Tibial artery (tissue), 4 donors: ENCODE results near the gene NADK.

Experiments
- DNase-seq, 2 donors: peaks; one replicate each; pipeline ENCODE4 v3.0.0-alpha.2; 2019
- H3K27ac ChIP-seq, 2 donors: fragments of 200-600 bp; sonication (generic) in 1 of 2; 1 replicate in 1 of 2; 2 replicates in 1 of 2; pipeline ENCODE4 v1.5.1; 2018 to 2019; ENCODE audit warnings: mild to moderate bottlenecking in 1 of 2
- H3K27me3 ChIP-seq, 2 donors: fragments of 200-600 bp; sonication (generic) in 1 of 2; one replicate each; pipeline versions ENCODE4 v1.5.1 to v1.6.0; 2016 to 2019
- H3K36me3 ChIP-seq, 3 donors: fragments of 200-600 bp; sonication (generic) in 2 of 3; one replicate each; pipeline ENCODE4 v1.5.1; 2016 to 2019; ENCODE audit warnings: mild to moderate bottlenecking in 2 of 3
- H3K4me1 ChIP-seq, 4 donors: fragments of 200-600 bp; sonication (generic) in 2 of 4; 1 replicate in 3 of 4; 2 replicates in 1 of 4; pipeline ENCODE4 v1.5.1; 2016 to 2019
- H3K4me3 ChIP-seq, 2 donors: fragments of 200-600 bp; sonication (generic) in 1 of 2; 1 replicate in 1 of 2; 2 replicates in 1 of 2; pipeline ENCODE4 v1.5.1; 2018 to 2019; ENCODE audit warnings: mild to moderate bottlenecking in 2 of 2
- H3K9me3 ChIP-seq, 3 donors: fragments of 200-600 bp; sonication (generic) in 1 of 3; one replicate each; pipeline ENCODE4 v1.5.1; 2016 to 2019
- intact Hi-C: fragments of 100-400 bp; cut with DNase I; formaldehyde crosslinking; loops from one replicate; pipeline ENCODE4 v1.15.0; 2023; ENCODE audit warnings: low total_unique reads
- TF ChIP-seq, protein P1 (sequence below), 2 experiments: fragments of 200-600 bp in 1 of 2; fragments of 450-650 bp in 1 of 2; IDR thresholded peaks; one replicate each; pipeline ENCODE4 v1.5.1; 2017 to 2019; ENCODE audit warnings: antibody characterized with exemption in 2 of 2, mild to moderate bottlenecking in 1 of 2, moderate library complexity in 1 of 2

Gene NADK

GRCh38 chr1:1794999-1795398 lies 16.7 kb upstream of the NADK start:
- TF ChIP-seq, protein P1, sequence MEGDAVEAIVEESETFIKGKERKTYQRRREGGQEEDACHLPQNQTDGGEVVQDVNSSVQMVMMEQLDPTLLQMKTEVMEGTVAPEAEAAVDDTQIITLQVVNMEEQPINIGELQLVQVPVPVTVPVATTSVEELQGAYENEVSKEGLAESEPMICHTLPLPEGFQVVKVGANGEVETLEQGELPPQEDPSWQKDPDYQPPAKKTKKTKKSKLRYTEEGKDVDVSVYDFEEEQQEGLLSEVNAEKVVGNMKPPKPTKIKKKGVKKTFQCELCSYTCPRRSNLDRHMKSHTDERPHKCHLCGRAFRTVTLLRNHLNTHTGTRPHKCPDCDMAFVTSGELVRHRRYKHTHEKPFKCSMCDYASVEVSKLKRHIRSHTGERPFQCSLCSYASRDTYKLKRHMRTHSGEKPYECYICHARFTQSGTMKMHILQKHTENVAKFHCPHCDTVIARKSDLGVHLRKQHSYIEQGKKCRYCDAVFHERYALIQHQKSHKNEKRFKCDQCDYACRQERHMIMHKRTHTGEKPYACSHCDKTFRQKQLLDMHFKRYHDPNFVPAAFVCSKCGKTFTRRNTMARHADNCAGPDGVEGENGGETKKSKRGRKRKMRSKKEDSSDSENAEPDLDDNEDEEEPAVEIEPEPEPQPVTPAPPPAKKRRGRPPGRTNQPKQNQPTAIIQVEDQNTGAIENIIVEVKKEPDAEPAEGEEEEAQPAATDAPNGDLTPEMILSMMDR (IDR thresholded peaks at IDR 0.05), result no peak
- Histone ChIP-seq H3K9me3 (no peaks in the 10 kb centered on the region), H3K27me3 (no peaks in the 10 kb centered on the region), H3K4me1 (no peaks in the 10 kb centered on the region), H3K4me3 (no peak overlapping the region), H3K36me3 (peaks cover 32 to 95% (median 67%) of the 10 kb centered on the region in 3 donors), H3K27ac (no peak overlapping the region)
- no peak for DNase-seq
- intact Hi-C loops, result no loop called here

DNA sequence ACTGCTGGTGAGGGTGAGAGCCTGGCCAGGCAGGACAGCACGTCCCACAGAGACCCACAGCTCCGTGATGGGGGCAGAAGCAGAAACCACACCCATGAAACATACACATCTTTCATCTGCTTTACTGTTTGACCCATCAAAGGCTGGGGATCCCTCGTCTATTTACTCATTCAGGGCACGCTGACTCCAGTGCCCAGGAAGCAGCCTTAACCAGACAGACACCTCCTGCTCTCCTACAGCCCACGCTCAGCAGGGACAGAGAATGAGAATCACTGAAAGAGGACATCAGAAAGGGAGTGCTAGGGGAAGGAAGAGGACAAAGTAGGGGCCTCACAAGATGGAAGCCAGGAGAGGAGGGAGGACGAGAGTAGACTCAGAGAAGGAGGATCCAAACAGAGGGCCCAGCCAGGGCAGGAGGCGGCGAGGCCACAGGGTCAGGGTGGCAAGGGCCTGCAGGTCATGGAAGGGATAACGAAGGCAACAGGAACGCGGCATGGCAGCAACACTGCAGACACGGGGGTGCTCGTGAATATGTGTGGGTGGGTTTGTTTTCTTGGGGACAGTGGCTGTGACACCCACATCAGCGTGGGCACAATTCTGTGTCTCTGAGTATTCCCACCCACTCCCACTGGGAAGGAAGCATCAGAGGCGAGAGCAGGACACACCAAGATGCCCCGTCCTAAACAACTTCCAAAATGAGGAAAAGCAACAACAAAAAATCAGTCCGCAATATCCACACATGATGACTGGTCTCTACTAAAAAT lies 15.4 kb upstream of the NADK start:
- TF ChIP-seq, protein P1 (IDR thresholded peaks at IDR 0.05), result no peak
- H3K27ac ChIP-seq, result no peak overlapping the region
- peaks cover 45 to 99% (median 81%) of the 10 kb centered on the region in 3 donors for H3K36me3 ChIP-seq
- intact Hi-C loops, result no loop called here
- no peaks in the 10 kb centered on the region for H3K4me1 ChIP-seq
- DNase-seq, result no peak
- H3K4me3 ChIP-seq, result no peak overlapping the region
- H3K9me3 ChIP-seq, result no peaks in the 10 kb centered on the region
- no peaks in the 10 kb centered on the region for H3K27me3 ChIP-seq

- intact Hi-C loops, result loop anchor here (10.0 kb wide), 1 partner anchor 106 kb away; the partner anchor contains the start of gene GNB1
- Histone ChIP-seq H3K4me1 (no peaks in the 10 kb centered on the region), H3K9me3 (no peaks in the 10 kb centered on the region), H3K27ac (no peak overlapping the region), H3K27me3 (no peaks in the 10 kb centered on the region), H3K36me3 (peaks cover 70 to 96% (median 83%) of the 10 kb centered on the region in 3 donors), H3K4me3 (no peak overlapping the region)
- TF ChIP-seq, protein P1 (IDR thresholded peaks at IDR 0.05), result no peak
- no peak for DNase-seq
Observed at GRCh38 chr1:1788646-1789431, 10.6 kb upstream of the NADK start.

- no peak for DNase-seq
- Histone ChIP-seq H3K27me3 (no peaks in the 10 kb centered on the region), H3K36me3 (peaks cover 68 to 89% (median 80%) of the 10 kb centered on the region in 3 donors), H3K9me3 (no peaks in the 10 kb centered on the region), H3K4me1 (peaks cover 0 to 5% (median 4%) of the 10 kb centered on the region in 4 donors), H3K4me3 (no peak overlapping the region), H3K27ac (no peak overlapping the region)
- TF ChIP-seq, protein P1 (IDR thresholded peaks at IDR 0.05), result no peak
- intact Hi-C loops, result loop anchor here (10.0 kb wide), 1 partner anchor 107 kb away; the partner anchor contains the start of gene GNB1
Observed at GRCh38 chr1:1788136-1788535, 9.9 kb upstream of the NADK start.

GRCh38 chr1:1786836-1787605 lies 8.8 kb upstream of the NADK start:
- H3K4me1 ChIP-seq, result peaks cover 5 to 16% (median 14%) of the 10 kb centered on the region in 4 donors
- H3K27ac ChIP-seq, result no peak overlapping the region
- H3K4me3 ChIP-seq, result no peak overlapping the region
- intact Hi-C loops, result loop anchor here (10.0 kb wide), 1 partner anchor 108 kb away; the partner anchor contains the start of gene GNB1
- DNase-seq, result no peak
- peaks cover 59 to 78% (median 71%) of the 10 kb centered on the region in 3 donors for H3K36me3 ChIP-seq
- no peaks in the 10 kb centered on the region for H3K27me3 ChIP-seq
- H3K9me3 ChIP-seq, result no peaks in the 10 kb centered on the region
- TF ChIP-seq, protein P1 (IDR thresholded peaks at IDR 0.05), result no peak
